Smooth muscle cell (in vitro differentiated cells): ENCODE data around the gene SPAG17. TPM values are rescaled to one million over a fixed set of nuclear protein-coding genes. Genes with fewer than 3 reads are reported as not detected.

ENCODE experiments used
- DNase-seq: peaks from one replicate; lab custom pipeline; 2025; ENCODE audit not compliant: unreplicated experiment; lab: John Stamatoyannopoulos, UW
- H2AFZ ChIP-seq: fragments of 200-600 bp; sonication (generic); 2 replicates; pipeline ENCODE4 v1.6.0; 2016; ENCODE audit warnings: antibody characterized with exemption, low read depth, mild to moderate bottlenecking
- H3F3A ChIP-seq: fragments of 200-600 bp; sonication (generic); 2 replicates; pipeline ENCODE4 v1.6.0; 2017; ENCODE audit warnings: antibody characterized with exemption, low read depth
- H3K27ac ChIP-seq: fragments of 200-600 bp; sonication (generic); 2 replicates; pipeline ENCODE4 v1.5.1; 2016; ENCODE audit warnings: low read depth, mild to moderate bottlenecking
- H3K27me3 ChIP-seq: fragments of 200-600 bp; sonication (generic); 2 replicates; pipeline ENCODE4 v1.6.1; 2016; ENCODE audit warnings: low read depth, mild to moderate bottlenecking
- H3K36me3 ChIP-seq: fragments of 200-600 bp; sonication (generic); 2 replicates; pipeline ENCODE4 v1.5.1; 2016; ENCODE audit warnings: low read depth
- H3K4me1 ChIP-seq: fragments of 200-600 bp; sonication (generic); 2 replicates; pipeline ENCODE4 v1.5.1; 2016; ENCODE audit warnings: low read depth
- H3K4me2 ChIP-seq: fragments of 200-600 bp; sonication (generic); 2 replicates; pipeline ENCODE4 v1.6.0; 2016; ENCODE audit warnings: mild to moderate bottlenecking
- H3K4me3 ChIP-seq: fragments of 200-600 bp; sonication (generic); 2 replicates; pipeline ENCODE4 v1.5.1; 2016; ENCODE audit warnings: mild to moderate bottlenecking
- H3K79me2 ChIP-seq: fragments of 200-600 bp; sonication (generic); 2 replicates; pipeline ENCODE4 v1.6.0; 2016; ENCODE audit warnings: low read depth, mild to moderate bottlenecking
- H3K9ac ChIP-seq: fragments of 200-600 bp; sonication (generic); 2 replicates; pipeline ENCODE4 v1.6.0; 2016; ENCODE audit warnings: low read depth
- H3K9me3 ChIP-seq: fragments of 200-600 bp; sonication (generic); replicated peaks from 2 replicates; pipeline ENCODE4 v1.5.1; 2016; ENCODE audit warnings: low read depth
- H4K20me1 ChIP-seq: fragments of 200-600 bp; sonication (generic); 2 replicates; pipeline ENCODE4 v1.6.0; 2016; ENCODE audit warnings: low read depth
- WGBS: methylation state at CpG from one replicate; pipeline ENCODE4 v1.1.7; 2016; ENCODE audit warnings: low lambda C conversion rate; 5-methylcytosine and 5-hydroxymethylcytosine counted together
- polyA plus RNA-seq: library from polyadenylated mRNA; unstranded; fragments of >200 nt; fragmentation: Nextera tagmentation; extraction: Ambion mirVana; gene quantifications from 2 replicates; pipeline ENCODE4 v1.2.1, GENCODE V29; 2016
- total RNA-seq: library from RNA; depleted of rRNA; stranded (reverse); fragments of >200 nt; gene quantifications from 2 replicates; pipeline ENCODE4 v1.2.3, GENCODE V29; 2014
- TF ChIP-seq, protein P1 (sequence below): fragments of 200-600 bp; sonication (generic); IDR thresholded peaks from 2 replicates; pipeline ENCODE4 v1.5.1; 2017; ENCODE audit warnings: borderline replicate concordance, mild to moderate bottlenecking, antibody characterized with exemption; ENCODE audit not compliant: insufficient read depth, poor library complexity, severe bottlenecking

Gene SPAG17
- total and polyA plus RNA-seq, 2 experiments from 2014 or later = 1.1 to 11.1 TPM

- H3K36me3 ChIP-seq = no peaks in the 10 kb centered on the region
- no peak overlapping the region for H3K9ac ChIP-seq
- TF ChIP-seq, protein P1, sequence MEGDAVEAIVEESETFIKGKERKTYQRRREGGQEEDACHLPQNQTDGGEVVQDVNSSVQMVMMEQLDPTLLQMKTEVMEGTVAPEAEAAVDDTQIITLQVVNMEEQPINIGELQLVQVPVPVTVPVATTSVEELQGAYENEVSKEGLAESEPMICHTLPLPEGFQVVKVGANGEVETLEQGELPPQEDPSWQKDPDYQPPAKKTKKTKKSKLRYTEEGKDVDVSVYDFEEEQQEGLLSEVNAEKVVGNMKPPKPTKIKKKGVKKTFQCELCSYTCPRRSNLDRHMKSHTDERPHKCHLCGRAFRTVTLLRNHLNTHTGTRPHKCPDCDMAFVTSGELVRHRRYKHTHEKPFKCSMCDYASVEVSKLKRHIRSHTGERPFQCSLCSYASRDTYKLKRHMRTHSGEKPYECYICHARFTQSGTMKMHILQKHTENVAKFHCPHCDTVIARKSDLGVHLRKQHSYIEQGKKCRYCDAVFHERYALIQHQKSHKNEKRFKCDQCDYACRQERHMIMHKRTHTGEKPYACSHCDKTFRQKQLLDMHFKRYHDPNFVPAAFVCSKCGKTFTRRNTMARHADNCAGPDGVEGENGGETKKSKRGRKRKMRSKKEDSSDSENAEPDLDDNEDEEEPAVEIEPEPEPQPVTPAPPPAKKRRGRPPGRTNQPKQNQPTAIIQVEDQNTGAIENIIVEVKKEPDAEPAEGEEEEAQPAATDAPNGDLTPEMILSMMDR = no peak
- H3K9me3 ChIP-seq = no peaks in the 10 kb centered on the region
- H3K79me2 ChIP-seq = no peaks in the 10 kb centered on the region
- no peaks in the 10 kb centered on the region for H3K4me1 ChIP-seq
- no peak for DNase-seq
- H3K4me3 ChIP-seq = no peak overlapping the region
- H2AFZ ChIP-seq = no peak overlapping the region
- H4K20me1 ChIP-seq = no peaks in the 10 kb centered on the region
- H3K27ac ChIP-seq = no peak overlapping the region
- no peak overlapping the region for H3K4me2 ChIP-seq
- H3F3A ChIP-seq = no peaks in the 10 kb centered on the region
- no peaks in the 10 kb centered on the region for H3K27me3 ChIP-seq
- 98% methylated on average over 3 of the region's 3 CpGs for whole genome bisulfite sequencing
Observed at GRCh38 chr1:118047006-118047649, 137.9 kb downstream of the SPAG17 start.

GRCh38 chr1:118043624-118044023, 141.4 kb downstream of the SPAG17 start:
- Histone ChIP-seq H3K9ac (no peak overlapping the region), H2AFZ (no peak overlapping the region), H3K9me3 (no peaks in the 10 kb centered on the region), H3K27me3 (no peaks in the 10 kb centered on the region), H4K20me1 (no peaks in the 10 kb centered on the region), H3K27ac (no peak overlapping the region), H3K79me2 (no peaks in the 10 kb centered on the region), H3K4me3 (no peak overlapping the region), H3F3A (no peaks in the 10 kb centered on the region), H3K36me3 (no peaks in the 10 kb centered on the region), H3K4me2 (no peak overlapping the region), H3K4me1 (no peaks in the 10 kb centered on the region)
- DNase-seq = no peak
- TF ChIP-seq, protein P1 = no peak
- WGBS = 88% methylated on average over 1 of the region's 1 CpG

DNA sequence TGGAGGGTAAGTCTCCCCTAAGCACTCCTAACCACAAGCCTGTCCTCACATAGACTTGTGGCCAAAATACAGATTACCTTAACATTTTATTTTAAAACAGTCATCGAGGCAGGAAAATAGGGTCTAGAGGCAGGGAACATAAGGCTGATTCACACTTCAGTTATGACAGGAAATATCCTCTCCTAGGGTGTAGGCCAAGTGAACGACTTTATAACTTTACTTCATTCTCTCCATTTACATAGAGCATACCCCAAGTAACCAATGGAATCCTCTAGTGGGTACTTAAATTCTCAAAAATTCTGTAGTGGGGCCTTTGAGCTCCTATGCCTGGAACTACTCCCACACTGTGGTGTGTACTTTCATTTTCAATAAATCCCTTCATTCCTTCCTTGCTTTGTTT, 142.5 kb downstream of the SPAG17 start:
- Histone ChIP-seq H3K9me3 (no peaks in the 10 kb centered on the region), H3K4me1 (no peaks in the 10 kb centered on the region), H3K79me2 (no peaks in the 10 kb centered on the region), H3K9ac (no peak overlapping the region), H3K4me2 (no peak overlapping the region), H3K4me3 (no peak overlapping the region), H4K20me1 (no peaks in the 10 kb centered on the region), H3K36me3 (no peaks in the 10 kb centered on the region), H3K27me3 (no peaks in the 10 kb centered on the region), H3K27ac (no peak overlapping the region), H2AFZ (no peak overlapping the region), H3F3A (no peaks in the 10 kb centered on the region)
- WGBS = 57% methylated on average over 2 of the region's 2 CpGs
- DNase-seq = no peak
- TF ChIP-seq, protein P1 = no peak

- TF ChIP-seq, protein P1 = no peak
- Histone ChIP-seq H3K79me2 (no peaks in the 10 kb centered on the region), H3K9me3 (no peaks in the 10 kb centered on the region), H3K9ac (no peak overlapping the region), H3K4me1 (no peaks in the 10 kb centered on the region), H3K27me3 (no peaks in the 10 kb centered on the region), H3F3A (no peaks in the 10 kb centered on the region), H3K36me3 (no peaks in the 10 kb centered on the region), H3K4me2 (no peak overlapping the region), H2AFZ (no peak overlapping the region), H3K27ac (no peak overlapping the region), H3K4me3 (no peak overlapping the region), H4K20me1 (no peaks in the 10 kb centered on the region)
- 73% methylated on average over 3 of the region's 3 CpGs for WGBS
- no peak for DNase-seq
Observed at GRCh38 chr1:118039170-118039569, 145.9 kb downstream of the SPAG17 start.
